GM10266 (cell line): ENCODE results near the gene LINS1.

Source experiments
- DNase-seq: peaks from one replicate; pipeline ENCODE4 v3.0.0; 2012; ENCODE audit errors: extremely low spot score
- TF ChIP-seq, protein P1 (sequence below): IDR thresholded peaks from 2 replicates; pipeline ENCODE4 v1.5.1; 2012; ENCODE audit warnings: mild to moderate bottlenecking, low read depth; ENCODE audit not compliant: control insufficient read depth, insufficient read depth; ENCODE audit errors: missing control alignments

Gene LINS1

DNA sequence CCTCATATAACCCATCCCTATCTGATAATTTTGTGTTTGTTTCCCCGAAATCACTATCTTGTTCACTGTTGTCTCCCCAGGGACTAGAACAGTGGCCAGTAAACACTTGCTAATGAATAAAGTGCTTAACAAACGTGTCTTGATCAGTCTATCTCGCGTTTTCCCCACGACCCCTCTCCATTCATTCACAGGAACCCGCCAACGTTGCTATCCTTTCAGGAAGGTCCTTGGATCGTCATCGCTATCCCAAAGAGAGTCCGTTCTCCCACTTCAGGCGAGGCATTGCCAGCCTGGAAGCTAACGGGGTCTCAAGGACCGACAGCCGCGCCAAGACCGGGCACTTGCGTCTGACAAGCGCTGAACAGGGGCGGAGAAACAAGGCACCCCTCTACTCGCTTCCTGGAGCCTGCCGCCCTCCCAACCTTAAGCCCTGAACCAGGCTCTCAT is 344 bp downstream of the LINS1 start:
- TF ChIP-seq, protein P1, sequence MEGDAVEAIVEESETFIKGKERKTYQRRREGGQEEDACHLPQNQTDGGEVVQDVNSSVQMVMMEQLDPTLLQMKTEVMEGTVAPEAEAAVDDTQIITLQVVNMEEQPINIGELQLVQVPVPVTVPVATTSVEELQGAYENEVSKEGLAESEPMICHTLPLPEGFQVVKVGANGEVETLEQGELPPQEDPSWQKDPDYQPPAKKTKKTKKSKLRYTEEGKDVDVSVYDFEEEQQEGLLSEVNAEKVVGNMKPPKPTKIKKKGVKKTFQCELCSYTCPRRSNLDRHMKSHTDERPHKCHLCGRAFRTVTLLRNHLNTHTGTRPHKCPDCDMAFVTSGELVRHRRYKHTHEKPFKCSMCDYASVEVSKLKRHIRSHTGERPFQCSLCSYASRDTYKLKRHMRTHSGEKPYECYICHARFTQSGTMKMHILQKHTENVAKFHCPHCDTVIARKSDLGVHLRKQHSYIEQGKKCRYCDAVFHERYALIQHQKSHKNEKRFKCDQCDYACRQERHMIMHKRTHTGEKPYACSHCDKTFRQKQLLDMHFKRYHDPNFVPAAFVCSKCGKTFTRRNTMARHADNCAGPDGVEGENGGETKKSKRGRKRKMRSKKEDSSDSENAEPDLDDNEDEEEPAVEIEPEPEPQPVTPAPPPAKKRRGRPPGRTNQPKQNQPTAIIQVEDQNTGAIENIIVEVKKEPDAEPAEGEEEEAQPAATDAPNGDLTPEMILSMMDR: no peak
- DNase-seq: no peak

DNA sequence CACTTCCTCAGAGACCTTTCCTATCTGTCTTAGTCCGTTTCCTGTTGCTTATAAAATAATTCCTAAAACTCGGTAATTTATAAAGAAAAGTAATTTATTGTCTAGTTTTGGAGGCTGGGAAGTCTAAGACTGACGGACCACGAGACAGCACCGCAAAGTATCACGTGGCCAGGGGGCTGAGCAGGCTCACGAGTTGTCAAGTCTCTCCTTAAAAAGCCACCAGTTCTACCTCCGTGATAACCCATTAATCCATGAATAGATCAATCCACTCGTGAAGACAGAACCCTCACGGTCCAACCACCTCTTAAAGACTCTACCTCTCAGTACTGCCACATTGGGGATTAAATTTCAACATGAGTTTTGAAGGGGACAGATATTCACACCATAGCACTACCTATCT is 821 bp downstream of the LINS1 start:
- no peak for DNase-seq
- TF ChIP-seq, protein P1: no peak

DNA sequence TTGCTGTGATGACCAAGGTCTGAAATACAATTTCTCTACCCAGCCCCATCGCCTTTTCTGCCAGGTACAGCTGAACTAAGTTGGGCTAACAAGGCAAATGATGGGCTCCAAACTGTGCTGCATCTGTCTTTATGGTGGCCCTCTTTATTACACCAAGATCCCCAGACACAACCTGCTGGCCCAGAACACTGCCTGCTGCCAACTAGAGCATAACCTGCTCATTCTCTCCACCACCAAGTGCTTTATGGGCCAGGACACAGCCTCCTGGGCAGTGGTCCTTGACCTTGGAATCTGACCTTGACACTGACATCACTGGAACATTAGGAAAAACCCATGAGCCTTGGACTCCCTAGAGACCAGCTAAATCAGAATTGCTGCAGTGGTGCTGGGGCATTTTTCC is 3.3 kb downstream of the LINS1 start:
- TF ChIP-seq, protein P1: no peak
- DNase-seq: no peak

DNA sequence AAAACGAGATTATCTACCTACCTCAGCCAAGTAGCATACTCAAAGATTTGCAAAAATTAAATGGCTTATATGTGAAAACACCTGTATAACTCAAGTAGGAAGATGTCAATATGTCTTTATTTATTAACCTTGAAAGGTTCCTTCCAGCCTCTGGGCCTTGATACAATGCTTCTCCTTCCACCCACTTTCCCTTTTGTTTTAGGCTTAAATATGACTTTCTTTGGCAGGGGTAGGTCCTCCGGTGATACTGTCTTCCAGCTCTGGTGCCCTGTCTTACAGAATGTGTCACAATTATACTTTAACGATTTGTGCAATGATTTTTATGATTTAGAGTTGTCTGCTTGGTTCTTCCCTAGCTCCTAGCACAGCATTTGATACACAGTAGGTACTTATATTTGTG is 4.1 kb downstream of the LINS1 start:
- TF ChIP-seq, protein P1: no peak
- DNase-seq: no peak

DNA sequence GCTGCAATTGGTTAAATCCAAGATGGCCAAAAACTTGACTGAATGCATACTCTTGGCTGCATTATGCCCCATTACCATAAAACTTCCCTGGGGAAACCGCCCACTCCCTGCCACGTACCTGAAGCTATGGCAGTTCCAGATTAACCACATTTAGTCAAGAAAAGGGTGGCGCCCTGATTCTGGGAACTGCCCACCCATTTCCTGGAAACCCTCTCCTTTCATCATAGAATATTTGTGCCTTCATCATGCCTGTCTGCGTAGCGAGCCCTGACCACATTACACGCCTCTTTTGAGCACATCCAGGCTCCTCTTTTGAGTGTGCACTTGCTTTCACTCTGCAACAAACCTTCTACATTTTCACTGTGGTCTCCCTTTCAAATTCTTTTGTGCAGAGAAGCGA is 5.2 kb downstream of the LINS1 start:
- TF ChIP-seq, protein P1: no peak
- peak; percentile 47 for DNase-seq

GRCh38 chr15:100595964-100596363 is 6.0 kb downstream of the LINS1 start:
- TF ChIP-seq, protein P1: no peak
- DNase-seq: no peak

GRCh38 chr15:100593431-100593830 is 8.6 kb downstream of the LINS1 start:
- DNase-seq: no peak
- TF ChIP-seq, protein P1: no peak
